ENCODE results near the gene SPINK4.

GRCh38 chr9:33242609-33243134, 2.7 kb downstream of the SPINK4 start:
- TF ChIP-seq EZH2 (IDR thresholded peaks at IDR 0.05; ENCODE audit: low read length) = no peak
- TF ChIP-seq CTCF (optimal IDR thresholded peaks at IDR 0.05 in 1 of 3, IDR thresholded peaks at IDR 0.05 in 1 of 3, conservative IDR thresholded peaks at IDR 0.05 in 1 of 3; ENCODE audit: extremely low read depth in 1 of 3, insufficient read depth in 2 of 3, low read length in 3 of 3) = no peak
